PC-3 (cell line): ENCODE measurements around the gene MYL5. TPM values are rescaled to one million over a fixed set of nuclear protein-coding genes. Genes with fewer than 3 reads are reported as not detected.

ENCODE experiments used
- ATAC-seq: fragments of 200-7000 bp; cut with Tn5 transposase; 2 replicates; pipeline ENCODE4 v1.9.1; 2020; ENCODE audit warnings: mild to moderate bottlenecking, moderate library complexity
- BruUV-seq: library from RNA; stranded (reverse); fragments of 400-500 nt; replicated peaks from 2 replicates; lab custom pipeline; 2021; lab: Mats Ljungman, UMichigan
- CTCF ChIA-PET: fragments of 300-600 bp; sonication (Branson Sonifier 250); formaldehyde crosslinking; loops from one replicate; lab custom pipeline; 2022; ENCODE audit warnings: antibody characterized with exemption; lab: Charles Lee
- POLR2A ChIA-PET: fragments of 300-600 bp; sonication (Branson Sonifier 250); formaldehyde crosslinking; loops from one replicate; lab custom pipeline; 2022; ENCODE audit warnings: antibody characterized with exemption; ENCODE audit not compliant: unreplicated experiment; lab: Charles Lee
- DNase-seq: peaks from one replicate; pipeline ENCODE4 v3.0.0-alpha.2; 2015
- H2AFZ ChIP-seq: fragments of 300-600 bp; sonication (generic); 2 replicates; pipeline ENCODE4 v1.6.0; 2016; ENCODE audit warnings: antibody characterized with exemption, low read length
- H3F3A ChIP-seq: fragments of 300-600 bp; sonication (generic); one replicate; pipeline ENCODE4 v1.6.0; 2017; ENCODE audit warnings: antibody characterized with exemption, low read length, control low read depth, mild to moderate bottlenecking; ENCODE audit not compliant: unreplicated experiment
- H3K27ac ChIP-seq: fragments of 300-600 bp; sonication (generic); 2 replicates; pipeline ENCODE4 v1.5.1; 2016; ENCODE audit warnings: mild to moderate bottlenecking, low read length
- H3K27me3 ChIP-seq: fragments of 300-600 bp; sonication (generic); 2 replicates; pipeline ENCODE4 v1.6.1; 2016; ENCODE audit warnings: low read length, mixed read lengths
- H3K36me3 ChIP-seq: fragments of 300-600 bp; sonication (generic); 2 replicates; pipeline ENCODE4 v1.6.1; 2016; ENCODE audit warnings: low read depth, mixed run types, low read length, mixed read lengths
- H3K4me1 ChIP-seq: fragments of 300-600 bp; sonication (generic); 2 replicates; pipeline ENCODE4 v1.5.1; 2016; ENCODE audit warnings: low read length; ENCODE audit not compliant: insufficient read depth
- H3K4me2 ChIP-seq: fragments of 300-600 bp; sonication (generic); 2 replicates; pipeline ENCODE4 v1.6.0; 2016; ENCODE audit warnings: low read length
- H3K4me3 ChIP-seq: fragments of 300-600 bp; sonication (generic); 2 replicates; pipeline ENCODE4 v1.5.1; 2016; ENCODE audit warnings: mild to moderate bottlenecking, low read length, mixed read lengths
- H3K79me2 ChIP-seq: fragments of 300-600 bp; sonication (generic); 2 replicates; pipeline ENCODE4 v1.6.1; 2017; ENCODE audit warnings: low read length, mixed read lengths
- H3K9ac ChIP-seq: fragments of 300-600 bp; sonication (generic); 2 replicates; pipeline ENCODE4 v1.6.0; 2016; ENCODE audit warnings: mild to moderate bottlenecking, low read length
- H3K9me2 ChIP-seq: fragments of 300-600 bp; sonication (generic); replicated peaks from 2 replicates; pipeline ENCODE4 v1.6.1; 2016; ENCODE audit warnings: mixed run types, low read length, mixed read lengths
- H3K9me3 ChIP-seq: fragments of 300-600 bp; sonication (generic); 2 replicates; pipeline ENCODE4 v1.6.1; 2016; ENCODE audit warnings: low read length, mixed read lengths
- H4K20me1 ChIP-seq: fragments of 300-600 bp; sonication (generic); 2 replicates; pipeline ENCODE4 v1.6.1; 2016; ENCODE audit warnings: low read length, mixed read lengths
- CTCF ChIP-seq: fragments of 300-600 bp; sonication (generic); conservative IDR thresholded peaks from 2 replicates; pipeline ENCODE4 v1.5.1; 2017; ENCODE audit warnings: antibody characterized with exemption, low read depth, mild to moderate bottlenecking, low read length
- EZH2 ChIP-seq: fragments of 300-600 bp; sonication (generic); IDR thresholded peaks from one replicate; pipeline ENCODE4 v1.6.1; 2017; ENCODE audit warnings: antibody characterized with exemption, mild to moderate bottlenecking, low read length; ENCODE audit not compliant: unreplicated experiment
- EZH2phosphoT487 ChIP-seq: fragments of 300-600 bp; sonication (generic); IDR thresholded peaks from 2 replicates; pipeline ENCODE4 v1.6.1; 2018; ENCODE audit warnings: mild to moderate bottlenecking, antibody characterized with exemption, low read length, borderline replicate concordance
- intact Hi-C: fragments of 100-400 bp; cut with micrococcal nuclease; formaldehyde crosslinking; loops from 2 replicates; pipeline ENCODE4 v1.9.0; 2023
- total RNA-seq: library from RNA; depleted of rRNA; stranded (reverse); fragments of >200 nt; gene quantifications from 2 replicates; pipeline ENCODE4 v1.2.3, GENCODE V29; 2014

MYL5 gene
- total RNA-seq, 1 experiment from 2014 or later, result 15.2 TPM

- no peak overlapping the region for H3K9ac ChIP-seq
- POLR2A ChIA-PET, result no interaction called here
- H3K36me3 ChIP-seq, result no peaks in the 10 kb centered on the region
- no peak overlapping the region for H3K4me3 ChIP-seq
- no peak overlapping the region for H3K4me2 ChIP-seq
- H3K27ac ChIP-seq, result no peak overlapping the region
- no peaks in the 10 kb centered on the region for H3K79me2 ChIP-seq
- no peaks in the 10 kb centered on the region for H4K20me1 ChIP-seq
- intact Hi-C loops, result no loop called here
- CTCF ChIA-PET, result no interaction called here
- TF ChIP-seq EZH2phosphoT487, result no peak
- no peaks in the 10 kb centered on the region for H3K9me3 ChIP-seq
- no peaks in the 10 kb centered on the region for H3K4me1 ChIP-seq
- no peak overlapping the region for H2AFZ ChIP-seq
- H3K27me3 ChIP-seq, result no peaks in the 10 kb centered on the region
- ATAC-seq (no peak), DNase-seq (no peak)
- BruUV-seq, result no TSS peak
- H3K9me2 ChIP-seq, result no peaks in the 10 kb centered on the region
- no peaks in the 10 kb centered on the region for H3F3A ChIP-seq
Measured at GRCh38 chr4:657834-658667, 16.3 kb upstream of the MYL5 start.

GRCh38 chr4:658681-659667 lies 15.4 kb upstream of the MYL5 start:
- BruUV-seq, result no TSS peak
- no peaks in the 10 kb centered on the region for H3K9me3 ChIP-seq
- no peak for ATAC-seq
- H3K9me2 ChIP-seq, result no peaks in the 10 kb centered on the region
- no peaks in the 10 kb centered on the region for H3K36me3 ChIP-seq
- CTCF ChIA-PET, result no interaction called here
- no peaks in the 10 kb centered on the region for H3K27me3 ChIP-seq
- intact Hi-C loops, result no loop called here
- no peaks in the 10 kb centered on the region for H3K79me2 ChIP-seq
- POLR2A ChIA-PET, result no interaction called here
- TF ChIP-seq EZH2 (no peak), CTCF (no peak), EZH2phosphoT487 (no peak)
- no peak overlapping the region for H2AFZ ChIP-seq
- no peak overlapping the region for H3K27ac ChIP-seq
- no peak overlapping the region for H3K9ac ChIP-seq
- H3K4me2 ChIP-seq, result no peak overlapping the region
- H3K4me1 ChIP-seq, result no peaks in the 10 kb centered on the region
- DNase-seq, result no peak
- H4K20me1 ChIP-seq, result no peaks in the 10 kb centered on the region
- no peaks in the 10 kb centered on the region for H3F3A ChIP-seq
- no peak overlapping the region for H3K4me3 ChIP-seq

GRCh38 chr4:659851-660250 lies 14.5 kb upstream of the MYL5 start:
- Histone ChIP-seq H3K36me3 (no peaks in the 10 kb centered on the region), H3K9ac (no peak overlapping the region), H2AFZ (no peak overlapping the region), H3K27me3 (no peaks in the 10 kb centered on the region), H3K27ac (no peak overlapping the region), H3K4me2 (no peak overlapping the region), H4K20me1 (no peaks in the 10 kb centered on the region), H3F3A (no peaks in the 10 kb centered on the region), H3K4me3 (no peak overlapping the region), H3K9me3 (no peaks in the 10 kb centered on the region), H3K79me2 (no peaks in the 10 kb centered on the region), H3K4me1 (no peaks in the 10 kb centered on the region), H3K9me2 (no peaks in the 10 kb centered on the region)
- no TSS peak for BruUV-seq
- ChIA-PET POLR2A (no interaction called here), CTCF (no interaction called here)
- DNase-seq, result no peak
- no peak for ATAC-seq
- intact Hi-C loops, result no loop called here
- no peak for TF ChIP-seq EZH2phosphoT487
- no peak for TF ChIP-seq EZH2
- TF ChIP-seq CTCF, result no peak
